ENCODE data around the gene FNIP1. TPM values are rescaled to one million over a fixed set of nuclear protein-coding genes. Genes with fewer than 3 reads are reported as not detected.
A peak's percentile ranks its signal among the peaks of the same experiment; 100 is the strongest.
"Not testable (repeated sequence)": the region's sequence is repeated elsewhere in the genome, so short reads cannot be mapped to it uniquely, and the experiment has no call there.

Gene FNIP1
- total RNA-seq: 34.4 TPM

GRCh38 chr5:131796793-131797693 is at the start of gene FNIP1:
FNIP1 (minus strand) TSS chr5:131797017; CDS start chr5:131796921, 96 bp downstream.
- peak; percentile 100 for DNase-seq (ENCODE audit: low spot score)

- DNase-seq (ENCODE audit: low spot score): no peak
These were observed 49.7 kb upstream of the FNIP1 start for GRCh38 chr5:131846536-131846935.

- DNase-seq (ENCODE audit: low spot score): no peak
These were observed 49.0 kb upstream of the FNIP1 start for GRCh38 chr5:131845828-131846227.

- not testable (repeated sequence) for DNase-seq (ENCODE audit: low spot score)
These were observed 46.2 kb upstream of the FNIP1 start for GRCh38 chr5:131842971-131843370.

- DNase-seq (ENCODE audit: low spot score): not testable (repeated sequence)
These were observed 35.9 kb upstream of the FNIP1 start for GRCh38 chr5:131832702-131833101.

- no peak for DNase-seq (ENCODE audit: low spot score)
These were observed 28.7 kb upstream of the FNIP1 start for GRCh38 chr5:131825404-131826013.

GRCh38 chr5:131824631-131825030 is 27.8 kb upstream of the FNIP1 start:
- no peak for DNase-seq (ENCODE audit: low spot score)

- no peak for DNase-seq (ENCODE audit: low spot score)
These were observed 24.4 kb upstream of the FNIP1 start for GRCh38 chr5:131821221-131821620.

GRCh38 chr5:131818001-131818724 is 21.3 kb upstream of the FNIP1 start:
- no peak for DNase-seq (ENCODE audit: low spot score)

GRCh38 chr5:131814990-131815389 is 18.2 kb upstream of the FNIP1 start:
- no peak for DNase-seq (ENCODE audit: low spot score)

- no peak for DNase-seq (ENCODE audit: low spot score)
These were observed 15.7 kb upstream of the FNIP1 start for GRCh38 chr5:131812371-131813160.

- no peak for DNase-seq (ENCODE audit: low spot score)
These were observed 13.9 kb upstream of the FNIP1 start for GRCh38 chr5:131810510-131811249.

- peak; percentile 76 for DNase-seq (ENCODE audit: low spot score)
These were observed 681 bp downstream of the FNIP1 start for GRCh38 chr5:131795879-131796792.

GRCh38 chr5:131795228-131795627 is 1.6 kb downstream of the FNIP1 start:
- no peak for DNase-seq (ENCODE audit: low spot score)

GRCh38 chr5:131794586-131794985 is 2.2 kb downstream of the FNIP1 start:
- DNase-seq (ENCODE audit: low spot score): no peak

GRCh38 chr5:131792896-131793295 is 3.9 kb downstream of the FNIP1 start:
- no peak for DNase-seq (ENCODE audit: low spot score)

GRCh38 chr5:131791866-131792265 is 5.0 kb downstream of the FNIP1 start:
- DNase-seq (ENCODE audit: low spot score): no peak

- DNase-seq (ENCODE audit: low spot score): no peak
These were observed 6.3 kb downstream of the FNIP1 start for GRCh38 chr5:131790550-131790949.

GRCh38 chr5:131789765-131790164 is 7.1 kb downstream of the FNIP1 start:
- no peak for DNase-seq (ENCODE audit: low spot score)

- no peak for DNase-seq (ENCODE audit: low spot score)
These were observed 9.1 kb downstream of the FNIP1 start for GRCh38 chr5:131787736-131788135.
